K562 (cell line): ENCODE results near the gene EDEM1. TPM values are rescaled to one million over a fixed set of nuclear protein-coding genes. Genes with fewer than 3 reads are reported as not detected.

Experiments
- ATAC-seq: fragments of 200-7000 bp; cut with Tn5 transposase; 3 replicates; pipeline ENCODE4 v1.9.1; 2020; ENCODE audit warnings: moderate library complexity
- BruUV-seq: library from RNA; stranded (reverse); fragments of 400-500 nt; replicated peaks from 2 replicates; lab custom pipeline; 2021; lab: Mats Ljungman, UMichigan
- CTCF ChIA-PET: fragments of 300-600 bp; formaldehyde crosslinking; extraction: SDS; loops from one replicate; lab custom pipeline; 2021; ENCODE audit warnings: low intra/inter-chr PET ratio; lab: Yijun Ruan, JAX
- POLR2A ChIA-PET: fragments of 300-600, 350-650 bp; sonication (Branson Sonifier 250); formaldehyde crosslinking; extraction: SDS; loops from one replicate; lab custom pipeline; 2021; ENCODE audit warnings: antibody characterized with exemption, inconsistent platforms; lab: Yijun Ruan, JAX
- DNase-seq, 4 experiments: peaks; one replicate each; pipeline versions ENCODE4 v3.0.0 to v3.0.0-alpha.2; 2011 to 2018; ENCODE audit warnings: low spot score in 3 of 4, mixed read lengths in 3 of 4; ENCODE audit errors: extremely low read depth in 1 of 4
- FAIRE-seq: peaks from 2 replicates; lab custom pipeline; 2011; peaks lifted over from hg19 to GRCh38; lab: Jason Lieb, UNC
- H2AFZ ChIP-seq: 2 replicates; pipeline ENCODE4 v1.6.0; 2011; ENCODE audit warnings: low read depth, low read length, control low read depth, inconsistent platforms
- H3K27ac ChIP-seq: fragments of 200-600 bp; 3 replicates; pipeline ENCODE4 v1.8.0; 2011; ENCODE audit warnings: low read depth, mild to moderate bottlenecking, control low read depth, inconsistent platforms, low read length, moderate library complexity, mixed read lengths; ENCODE audit errors: extremely low read depth
- H3K27me3 ChIP-seq, 2 experiments: fragments of 300-600 bp in 1 of 2; 2 replicates in 1 of 2; 3 replicates in 1 of 2; pipeline versions ENCODE4 v1.6.0 to v1.8.0; 2011; ENCODE audit warnings: inconsistent platforms in 2 of 2, low read length in 2 of 2, mild to moderate bottlenecking in 1 of 2, mixed read lengths in 1 of 2, moderate library complexity in 1 of 2; ENCODE audit not compliant: control insufficient read depth in 2 of 2, insufficient read depth in 2 of 2
- H3K36me3 ChIP-seq: fragments of 300-600 bp; 3 replicates; pipeline ENCODE4 v1.8.0; 2011; ENCODE audit warnings: mild to moderate bottlenecking, low read length, inconsistent platforms; ENCODE audit not compliant: control insufficient read depth, insufficient read depth
- H3K4me1 ChIP-seq, 2 experiments: fragments of 200-600 bp in 1 of 2; replicated peaks in 1 of 2; 2 replicates in 1 of 2; 3 replicates in 1 of 2; pipeline versions ENCODE4 v1.5.1 to v1.8.0; 2011; ENCODE audit warnings: inconsistent platforms in 2 of 2, low read length in 2 of 2, mild to moderate bottlenecking in 1 of 2, mixed read lengths in 1 of 2, moderate library complexity in 1 of 2; ENCODE audit not compliant: control insufficient read depth in 2 of 2, insufficient read depth in 2 of 2
- H3K4me2 ChIP-seq: 2 replicates; pipeline ENCODE4 v1.6.1; 2011; ENCODE audit warnings: low read length, control low read depth, inconsistent platforms, mixed read lengths; ENCODE audit not compliant: insufficient read depth
- H3K4me3 ChIP-seq: fragments of 200-600 bp; sonication (generic), shearing (Covaris generic); 2 replicates; pipeline ENCODE4 v1.5.1; 2016; ENCODE audit warnings: control low read depth, inconsistent platforms
- H3K79me2 ChIP-seq: fragments of 200-600 bp; 3 replicates; pipeline ENCODE4 v1.8.0; 2011; ENCODE audit warnings: low read length, inconsistent platforms; ENCODE audit not compliant: control insufficient read depth, insufficient read depth
- H3K9ac ChIP-seq, 2 experiments: 2 replicates each; pipeline versions ENCODE4 v1.6.0 to v1.6.1; 2011; ENCODE audit warnings: low read depth in 2 of 2, low read length in 2 of 2, control low read depth in 1 of 2, inconsistent platforms in 1 of 2, mild to moderate bottlenecking in 1 of 2, mixed read lengths in 1 of 2; ENCODE audit not compliant: insufficient read depth in 1 of 2
- H3K9me1 ChIP-seq: one replicate; pipeline ENCODE4 v1.6.0; 2011; ENCODE audit warnings: inconsistent platforms, mild to moderate bottlenecking, low read length, moderate library complexity; ENCODE audit not compliant: control insufficient read depth, insufficient read depth
- H3K9me3 ChIP-seq: replicated peaks from 2 replicates; pipeline ENCODE4 v1.5.1; 2011; ENCODE audit warnings: low read depth, low read length, inconsistent platforms; ENCODE audit not compliant: control insufficient read depth, insufficient read depth
- H4K20me1 ChIP-seq: replicated peaks from 2 replicates; pipeline ENCODE4 v1.6.1; 2011; ENCODE audit warnings: low read length, inconsistent platforms, mixed read lengths; ENCODE audit not compliant: control insufficient read depth, insufficient read depth
- BRCA1 ChIP-seq, 2 experiments: fragments of 450-650 bp in 1 of 2; sonication (generic) in 1 of 2; formaldehyde crosslinking in 1 of 2; IDR thresholded peaks; 2 replicates each; pipeline versions ENCODE4 v1.5.0 to v1.6.1; 2017 to 2020; ENCODE audit warnings: mild to moderate bottlenecking in 1 of 2, missing genetic modification reagents in 1 of 2
- CC2D1A ChIP-seq: fragments of 450-650 bp; IDR thresholded peaks from 2 replicates; pipeline ENCODE4 v1.6.1; 2017; ENCODE audit warnings: mild to moderate bottlenecking
- CREB1 ChIP-seq, 2 experiments: sonication (generic) in 1 of 2; formaldehyde crosslinking in 1 of 2; IDR thresholded peaks; 2 replicates each; pipeline versions ENCODE4 v1.6.1 to v1.8.0; 2012 to 2022; ENCODE audit warnings: inconsistent platforms in 1 of 2, mild to moderate bottlenecking in 1 of 2, missing genetic modification reagents in 1 of 2, moderate library complexity in 1 of 2
- FOXM1 ChIP-seq, 2 experiments: fragments of 450-650 bp in 1 of 2; sonication (generic) in 1 of 2; formaldehyde crosslinking in 1 of 2; IDR thresholded peaks; 2 replicates each; pipeline versions ENCODE4 v1.6.1 to v1.9.0; 2017 to 2022; ENCODE audit warnings: low read depth in 2 of 2, mild to moderate bottlenecking in 2 of 2, missing genetic modification reagents in 1 of 2, moderate library complexity in 1 of 2
- STAG1 ChIP-seq: sonication (generic); formaldehyde crosslinking; IDR thresholded peaks from 2 replicates; pipeline ENCODE4 v1.5.0; 2020; ENCODE audit warnings: missing genetic modification reagents, borderline replicate concordance
- ZNF431 ChIP-seq: sonication (generic); formaldehyde crosslinking; IDR thresholded peaks from 2 replicates; pipeline ENCODE4 v1.8.0; 2022; ENCODE audit warnings: mild to moderate bottlenecking, missing genetic modification reagents
- WGBS: fragments of 100-300 bp; shearing (Covaris generic); methylation state at CpG from one replicate; pipeline ENCODE4 v1.1.6; 2016; ENCODE audit warnings: low coverage, mixed read lengths; ENCODE audit not compliant: insufficient coverage; ENCODE audit errors: missing lambda C conversion rate; 5-methylcytosine and 5-hydroxymethylcytosine counted together
- in situ Hi-C: fragments of 300-500 bp; cut with MboI; formaldehyde crosslinking; loops from 4 replicates; pipeline ENCODE4 v1.15.0; 2018; ENCODE audit warnings: inconsistent platforms, mixed read lengths
- intact Hi-C: fragments of 100-400 bp; cut with micrococcal nuclease; formaldehyde crosslinking; loops from 2 replicates; pipeline ENCODE4 v1.14.2; 2022
- polyA plus RNA-seq, 8 experiments: library from polyadenylated mRNA; depleted of rRNA in 4 of 8; stranded (reverse) in 5 of 8; unstranded in 3 of 8; fragments of >200 nt; fragmentation: Nextera tagmentation in 2 of 8; fragmentation: Illumina TruSeq in 1 of 8; extraction: Ambion mirVana in 2 of 8; extraction: Trizol in 1 of 8; gene quantifications; 2 replicates each; pipeline versions ENCODE4 v1.2.1 to v1.2.3, GENCODE V29; 2011 to 2014; ENCODE audit warnings: inconsistent platforms in 1 of 8, missing spikeins in 1 of 8
- total RNA-seq, 7 experiments: library from RNA; depleted of rRNA in 6 of 7; stranded (reverse); fragments of >200 nt in 6 of 7; fragmentation: Illumina TruSeq in 2 of 7; extraction: Trizol in 2 of 7; gene quantifications; 2 replicates each; pipeline versions ENCODE4 v1.2.1 to v1.2.3, GENCODE V29; 2011 to 2021; ENCODE audit warnings: low replicate concordance in 1 of 7
- TF ChIP-seq, protein P1 (sequence below): fragments of 450-650 bp; IDR thresholded peaks from 2 replicates; pipeline ENCODE4 v1.6.1; 2016; ENCODE audit warnings: mild to moderate bottlenecking

The EDEM1 gene
- total and polyA plus RNA-seq, 9 of the 15 experiments (the other 6 are each of a cell fraction or from before 2014, with no cell fraction given) = 6.2 to 36.7 (median 14.3) TPM

DNA sequence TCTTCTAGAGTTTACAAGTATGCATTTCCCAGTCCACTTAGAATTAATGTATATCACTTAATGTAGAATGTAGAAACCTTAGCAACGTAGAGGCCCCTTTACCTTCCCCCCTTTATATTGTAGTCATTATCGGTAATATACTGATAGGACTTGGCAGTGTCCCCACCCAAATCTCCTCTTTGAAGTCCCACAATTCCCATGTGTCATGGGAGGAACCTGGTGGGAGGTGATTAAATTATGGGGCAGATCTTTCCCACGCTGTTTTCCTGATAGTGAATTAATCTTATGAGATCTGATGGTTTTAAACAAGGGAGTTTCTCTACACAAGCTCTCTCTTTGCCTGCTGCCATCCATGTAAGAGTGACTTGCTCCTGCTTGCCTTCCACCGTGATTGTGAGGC lies 34.4 kb upstream of the EDEM1 start:
- TF ChIP-seq CC2D1A = peak; percentile 57; the same call in 1 of the 2 replicates
- no peak for TF ChIP-seq STAG1 (CRISPR knock-in tag)
- TF ChIP-seq CREB1 (IDR thresholded peaks at IDR 0.05) = no peak
- TF ChIP-seq CREB1 (CRISPR knock-in tag; IDR thresholded peaks at IDR 0.05) = 0 out of 2 replicates have a peak, but pooled peaks have one; percentile 18
- TF ChIP-seq FOXM1 (IDR thresholded peaks at IDR 0.05; ENCODE audit: low read depth) = peak; percentile 40; the same call in 1 of the 2 replicates
- no peak for TF ChIP-seq FOXM1 (CRISPR knock-in tag; IDR thresholded peaks at IDR 0.05; ENCODE audit: low read depth)
- TF ChIP-seq, protein P1, sequence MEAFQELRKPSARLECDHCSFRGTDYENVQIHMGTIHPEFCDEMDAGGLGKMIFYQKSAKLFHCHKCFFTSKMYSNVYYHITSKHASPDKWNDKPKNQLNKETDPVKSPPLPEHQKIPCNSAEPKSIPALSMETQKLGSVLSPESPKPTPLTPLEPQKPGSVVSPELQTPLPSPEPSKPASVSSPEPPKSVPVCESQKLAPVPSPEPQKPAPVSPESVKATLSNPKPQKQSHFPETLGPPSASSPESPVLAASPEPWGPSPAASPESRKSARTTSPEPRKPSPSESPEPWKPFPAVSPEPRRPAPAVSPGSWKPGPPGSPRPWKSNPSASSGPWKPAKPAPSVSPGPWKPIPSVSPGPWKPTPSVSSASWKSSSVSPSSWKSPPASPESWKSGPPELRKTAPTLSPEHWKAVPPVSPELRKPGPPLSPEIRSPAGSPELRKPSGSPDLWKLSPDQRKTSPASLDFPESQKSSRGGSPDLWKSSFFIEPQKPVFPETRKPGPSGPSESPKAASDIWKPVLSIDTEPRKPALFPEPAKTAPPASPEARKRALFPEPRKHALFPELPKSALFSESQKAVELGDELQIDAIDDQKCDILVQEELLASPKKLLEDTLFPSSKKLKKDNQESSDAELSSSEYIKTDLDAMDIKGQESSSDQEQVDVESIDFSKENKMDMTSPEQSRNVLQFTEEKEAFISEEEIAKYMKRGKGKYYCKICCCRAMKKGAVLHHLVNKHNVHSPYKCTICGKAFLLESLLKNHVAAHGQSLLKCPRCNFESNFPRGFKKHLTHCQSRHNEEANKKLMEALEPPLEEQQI = peak; percentile 66; the same call in 1 of the 2 replicates
- TF ChIP-seq ZNF431 (CRISPR knock-in tag) = peak; percentile 83; the same call in 1 of the 2 replicates
- TF ChIP-seq BRCA1 (IDR thresholded peaks at IDR 0.05) = no peak
- TF ChIP-seq BRCA1 (CRISPR knock-in tag; IDR thresholded peaks at IDR 0.05) = no peak
- no peak overlapping the region for H3K27ac ChIP-seq
- no peak for ATAC-seq
- no peak overlapping the region for H3K4me2 ChIP-seq
- H3K4me1 ChIP-seq = peaks cover 28 to 33% of the 10 kb centered on the region in 2 experiments
- H3K9me1 ChIP-seq = no peaks in the 10 kb centered on the region
- WGBS = 72% methylated on average over 4 of the region's 4 CpGs
- H3K27me3 ChIP-seq = no peaks in the 10 kb centered on the region
- peaks cover 4% of the 10 kb centered on the region; the same call in 1 of the 3 replicates for H3K36me3 ChIP-seq
- no peak overlapping the region for H3K4me3 ChIP-seq
- CTCF ChIA-PET = no interaction called here
- H2AFZ ChIP-seq = no peak overlapping the region
- POLR2A ChIA-PET = interaction anchor here (3.6 kb wide), 1 partner anchor 14 kb away, joined by 12 read pairs; no protein-coding TSS in a partner anchor
- no TSS peak for BruUV-seq
- H3K79me2 ChIP-seq = peaks cover 98% of the 10 kb centered on the region
- FAIRE-seq = no peak
- peaks cover 12% of the 10 kb centered on the region for H4K20me1 ChIP-seq
- H3K9ac ChIP-seq = no peak overlapping the region
- no peak for DNase-seq
- 0 out of 2 replicates have a peak, but pooled peaks cover 2% of the 10 kb centered on the region for H3K9me3 ChIP-seq
- in situ Hi-C loops = no loop called here
- intact Hi-C loops = no loop called here
